Measurements from ENCODE around the gene NEGR1.

Gene NEGR1

DNA sequence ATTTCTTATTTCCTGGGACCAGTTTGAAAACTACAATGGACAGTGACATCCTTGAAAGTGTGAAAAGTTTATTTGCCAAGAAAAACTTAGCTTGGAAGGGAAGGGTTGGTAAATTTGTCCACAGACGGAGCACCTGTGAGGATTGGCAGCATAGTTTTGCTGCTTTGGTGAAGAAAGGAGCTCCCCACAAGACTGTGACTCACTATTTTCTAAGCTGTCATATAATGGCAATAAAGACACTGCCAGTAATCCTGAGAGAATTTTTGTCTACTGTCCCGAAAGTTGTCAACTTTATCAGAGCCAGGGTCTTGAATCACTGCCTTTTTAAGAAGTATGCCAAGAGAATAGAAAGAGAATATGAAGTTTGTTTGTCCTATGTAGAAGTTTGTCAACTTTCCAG, 230.8 kb downstream of the NEGR1 start:
- in situ Hi-C loops (cut with HindIII; ENCODE audit: low sequenced_read_pairs): no loop called here

DNA sequence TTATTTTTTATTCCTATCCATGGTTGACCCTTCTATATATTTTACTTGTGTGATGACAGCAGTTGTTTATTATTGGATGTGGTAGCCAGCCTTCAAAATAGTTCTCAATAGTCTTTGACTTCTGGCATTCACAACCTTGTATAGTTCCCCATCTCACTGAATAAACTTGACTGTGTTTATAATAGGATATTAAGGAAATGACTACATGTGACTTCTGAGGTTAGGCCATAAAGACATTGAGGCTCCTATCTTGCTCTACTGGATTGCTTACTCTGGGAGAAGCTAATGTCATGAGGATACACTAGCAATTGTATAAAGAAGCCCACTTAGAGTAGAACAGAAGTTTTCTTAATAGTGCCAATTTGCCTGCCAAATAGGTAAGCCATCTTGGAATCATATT, 231.8 kb downstream of the NEGR1 start:
- in situ Hi-C loops (cut with HindIII; ENCODE audit: low sequenced_read_pairs): no loop called here

DNA sequence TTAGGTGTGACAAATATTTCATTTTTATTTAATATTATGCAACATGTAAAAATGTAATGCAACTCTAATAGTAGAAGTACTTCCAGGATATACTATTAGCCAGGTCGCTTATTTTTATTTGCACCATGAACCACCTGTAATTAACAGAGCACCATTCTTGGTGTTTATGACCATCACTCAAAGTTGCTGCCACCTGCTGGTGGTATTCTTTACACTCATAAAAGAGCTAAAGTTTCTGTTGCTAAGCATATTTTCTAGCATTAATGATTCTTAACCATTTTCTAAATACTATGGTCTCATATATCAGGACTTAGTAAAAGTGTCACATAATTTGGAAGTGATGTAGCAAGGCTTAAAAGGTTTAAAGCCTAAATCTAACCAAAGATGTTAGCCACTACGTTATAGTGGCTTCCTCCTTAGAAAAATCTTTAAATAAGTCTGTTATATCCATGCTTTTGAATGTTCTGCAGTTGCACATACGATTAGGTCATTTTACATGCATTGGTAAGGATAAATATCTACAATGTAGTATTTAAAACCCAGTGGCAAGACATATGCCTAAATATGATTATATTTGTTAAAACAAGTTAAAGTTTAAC, 244.5 kb downstream of the NEGR1 start:
- in situ Hi-C loops (cut with HindIII; ENCODE audit: low sequenced_read_pairs): no loop called here

- in situ Hi-C loops (cut with HindIII; ENCODE audit: low sequenced_read_pairs): no loop called here
These were observed 247.5 kb downstream of the NEGR1 start for GRCh38 chr1:72034827-72035226.

DNA sequence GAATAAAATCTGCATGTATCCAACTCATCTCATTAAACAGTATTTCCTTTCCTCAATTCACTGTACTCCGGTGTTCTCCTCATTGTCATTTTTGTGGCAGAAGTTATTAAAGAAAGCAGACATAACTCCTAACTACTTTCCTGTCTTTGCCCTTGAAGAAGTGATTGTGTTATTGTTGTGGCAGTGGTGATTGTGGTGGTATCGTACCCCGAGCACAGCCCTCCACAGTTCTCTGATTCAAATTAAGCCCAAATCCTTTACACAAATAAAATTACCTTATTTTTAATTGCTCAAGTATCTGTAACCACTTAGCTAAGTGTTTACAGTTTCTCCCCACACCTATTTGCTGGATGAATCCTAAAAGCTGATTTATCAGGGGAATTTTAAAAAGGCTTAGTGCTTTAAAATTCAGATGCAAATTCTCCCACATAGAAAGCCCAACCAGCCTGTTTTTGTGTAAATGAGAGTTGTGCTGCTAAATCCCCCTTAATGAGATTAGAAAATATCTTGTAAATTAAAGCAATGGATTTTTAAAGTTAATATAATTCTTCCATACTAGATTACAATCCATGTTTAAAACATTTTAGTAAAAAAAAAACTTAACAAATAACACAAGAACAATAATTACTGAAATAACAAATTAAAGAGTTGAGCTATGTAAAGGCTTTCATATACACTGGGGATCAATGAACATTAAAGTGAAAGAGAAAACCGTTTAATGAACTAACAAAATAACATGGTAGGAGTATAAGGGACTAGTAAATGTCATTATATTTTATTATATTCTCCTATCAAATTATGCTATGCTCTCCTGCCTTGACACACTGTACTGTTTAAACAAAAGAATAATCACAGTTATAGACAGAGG, 259.0 kb downstream of the NEGR1 start:
- in situ Hi-C loops (cut with HindIII; ENCODE audit: low sequenced_read_pairs): no loop called here

- in situ Hi-C loops (cut with HindIII; ENCODE audit: low sequenced_read_pairs): no loop called here
These were observed 263.8 kb downstream of the NEGR1 start for GRCh38 chr1:72018562-72018961.

DNA sequence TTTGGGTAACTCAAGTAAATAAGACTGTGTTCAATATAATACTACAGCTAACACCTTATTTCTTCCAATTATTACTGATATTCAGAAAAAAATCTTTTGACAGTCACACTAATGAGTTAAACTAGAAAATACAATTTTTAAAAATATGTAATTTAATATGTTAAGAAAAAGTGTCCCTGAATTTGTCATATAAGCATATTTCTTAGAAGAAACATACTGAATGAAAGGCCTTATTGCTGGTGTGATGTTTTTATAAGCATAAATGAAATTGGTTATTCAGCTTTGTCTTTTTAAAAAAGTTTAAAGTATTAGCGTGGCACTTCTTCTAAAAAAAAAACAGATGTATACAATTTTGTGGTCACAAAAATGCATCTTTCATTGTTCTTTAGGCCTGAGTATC, 267.3 kb downstream of the NEGR1 start:
- in situ Hi-C loops (cut with HindIII; ENCODE audit: low sequenced_read_pairs): no loop called here

GRCh38 chr1:72013161-72013560, 269.2 kb downstream of the NEGR1 start:
- in situ Hi-C loops (cut with HindIII; ENCODE audit: low sequenced_read_pairs): no loop called here

- in situ Hi-C loops (cut with HindIII; ENCODE audit: low sequenced_read_pairs): no loop called here
These were observed 270.6 kb downstream of the NEGR1 start for GRCh38 chr1:72011721-72012120.

- in situ Hi-C loops (cut with HindIII; ENCODE audit: low sequenced_read_pairs): no loop called here
These were observed 272.3 kb downstream of the NEGR1 start for GRCh38 chr1:72010094-72010431.

DNA sequence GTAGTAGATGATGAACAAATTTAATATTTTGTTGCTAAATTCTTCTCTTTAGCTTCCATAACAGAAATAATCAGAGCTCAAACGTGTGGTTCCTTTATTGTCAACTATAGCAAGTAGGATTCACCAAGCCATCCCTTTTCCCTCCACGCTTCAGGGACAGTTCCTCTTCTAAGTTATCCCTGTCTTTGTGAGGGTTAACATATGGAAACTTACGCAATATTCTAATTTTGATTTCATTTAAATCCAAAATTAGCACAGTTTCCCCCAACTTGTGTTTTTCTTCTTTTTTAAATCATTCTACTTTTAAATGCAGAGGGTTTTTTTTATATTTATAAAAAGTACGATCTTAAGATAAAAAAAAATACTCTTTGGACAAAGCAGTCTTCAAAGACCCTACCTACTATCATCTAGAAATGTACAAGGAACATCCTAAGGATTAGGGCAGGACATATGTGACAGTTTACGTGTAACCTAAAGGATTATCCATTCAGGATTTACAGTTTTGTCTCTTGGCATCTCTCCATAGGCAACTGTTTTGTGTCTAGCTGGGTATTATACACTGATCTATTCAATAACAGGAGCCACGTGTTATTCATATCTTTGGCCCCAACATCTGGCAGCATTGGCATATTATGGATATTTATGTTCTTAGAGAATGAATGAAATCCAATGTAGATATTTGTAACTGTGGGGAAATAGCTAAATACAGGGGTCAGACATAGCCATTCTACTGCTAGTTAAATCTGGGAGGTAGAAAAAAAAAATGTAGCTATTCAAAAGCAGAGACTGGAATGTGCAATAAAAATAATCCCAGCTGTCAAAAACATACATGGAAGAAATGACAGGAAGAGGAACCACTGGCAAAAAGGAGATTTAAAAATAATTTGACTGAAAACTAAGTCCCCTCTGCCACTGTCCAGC, 272.9 kb downstream of the NEGR1 start:
- in situ Hi-C loops (cut with HindIII; ENCODE audit: low sequenced_read_pairs): no loop called here

DNA sequence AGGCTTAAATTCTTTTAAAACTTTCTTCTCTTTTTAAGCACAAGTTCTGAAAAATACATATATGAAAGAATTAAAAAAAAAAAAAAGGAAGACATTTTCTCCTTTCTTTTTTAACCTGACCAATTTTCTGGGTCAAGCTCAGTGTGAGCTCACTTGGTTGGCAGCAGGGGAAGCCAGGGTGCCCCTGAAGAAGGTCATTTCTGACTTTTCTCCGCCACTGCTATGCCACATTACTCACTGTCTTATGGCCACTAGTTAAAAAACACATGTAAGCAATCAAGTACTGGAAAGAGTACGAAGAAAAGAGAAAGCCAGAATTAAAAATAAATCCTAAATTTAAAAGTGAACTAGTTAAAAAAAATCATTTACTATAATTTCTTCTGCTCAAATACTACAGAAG, 275.0 kb downstream of the NEGR1 start:
- in situ Hi-C loops (cut with HindIII; ENCODE audit: low sequenced_read_pairs): no loop called here

- in situ Hi-C loops (cut with HindIII; ENCODE audit: low sequenced_read_pairs): no loop called here
These were observed 276.2 kb downstream of the NEGR1 start for GRCh38 chr1:72006092-72006491.

DNA sequence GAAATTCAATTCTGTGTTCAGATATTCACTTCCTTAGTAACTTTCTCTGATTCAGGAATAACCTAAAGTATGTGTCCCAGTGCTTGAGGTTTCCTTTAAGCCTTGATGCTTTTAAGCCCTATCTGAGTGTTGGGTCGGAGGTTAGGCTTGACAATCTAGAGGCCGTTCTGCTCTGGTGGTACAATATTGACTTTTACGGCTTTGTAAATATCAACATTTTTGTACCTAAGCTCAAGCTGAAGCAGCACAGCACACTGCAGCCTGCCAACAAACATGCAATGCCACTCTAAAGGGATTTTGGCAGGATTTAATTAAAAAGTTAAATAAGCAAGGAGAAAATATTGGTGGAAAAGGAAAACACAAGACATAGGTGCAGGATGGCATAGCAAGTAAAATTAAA, 279.2 kb downstream of the NEGR1 start:
- in situ Hi-C loops (cut with HindIII; ENCODE audit: low sequenced_read_pairs): no loop called here

- in situ Hi-C loops (cut with HindIII; ENCODE audit: low sequenced_read_pairs): no loop called here
These were observed 281.5 kb downstream of the NEGR1 start for GRCh38 chr1:72000809-72001208.

DNA sequence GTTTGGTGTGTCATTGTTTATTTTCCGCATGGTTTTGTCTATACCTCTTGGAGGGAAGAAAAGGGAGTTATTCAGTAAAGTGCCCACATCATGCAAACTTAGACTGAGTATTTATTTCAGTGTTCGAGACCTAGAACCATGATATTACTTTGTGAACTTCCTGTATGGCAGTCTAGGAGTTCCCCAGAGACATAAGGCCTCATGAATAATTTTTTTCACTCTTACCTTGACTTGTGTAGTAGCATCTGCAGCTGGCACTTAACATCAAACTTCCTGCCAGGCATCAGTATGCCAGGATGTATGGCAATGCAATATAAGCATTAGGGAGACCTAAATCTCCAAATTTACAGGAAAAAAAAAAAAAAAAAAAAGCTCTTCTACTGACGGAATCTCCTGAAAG, 287.7 kb downstream of the NEGR1 start:
- in situ Hi-C loops (cut with HindIII; ENCODE audit: low sequenced_read_pairs): no loop called here

DNA sequence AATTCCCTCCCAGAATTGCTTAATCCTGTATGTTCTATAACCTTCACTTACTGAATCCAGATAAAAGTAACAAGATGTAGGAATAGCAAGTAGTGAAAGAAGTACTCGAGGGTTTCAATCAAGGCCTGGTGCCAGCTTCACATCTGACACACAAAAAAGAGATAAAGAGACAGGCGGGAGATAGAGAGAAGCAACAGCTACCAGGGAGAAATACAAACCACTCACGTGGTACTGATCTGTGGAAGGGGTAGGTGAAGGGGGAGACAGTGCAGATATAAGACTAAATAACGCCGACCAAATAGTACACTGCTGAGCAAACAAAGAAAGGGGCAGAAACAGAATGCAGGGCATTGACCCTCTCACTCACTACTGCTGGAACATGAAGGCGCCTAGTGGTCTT, 295.2 kb downstream of the NEGR1 start:
- in situ Hi-C loops (cut with HindIII; ENCODE audit: low sequenced_read_pairs): no loop called here

- in situ Hi-C loops (cut with HindIII; ENCODE audit: low sequenced_read_pairs): no loop called here
These were observed 296.2 kb downstream of the NEGR1 start for GRCh38 chr1:71986160-71986559.

DNA sequence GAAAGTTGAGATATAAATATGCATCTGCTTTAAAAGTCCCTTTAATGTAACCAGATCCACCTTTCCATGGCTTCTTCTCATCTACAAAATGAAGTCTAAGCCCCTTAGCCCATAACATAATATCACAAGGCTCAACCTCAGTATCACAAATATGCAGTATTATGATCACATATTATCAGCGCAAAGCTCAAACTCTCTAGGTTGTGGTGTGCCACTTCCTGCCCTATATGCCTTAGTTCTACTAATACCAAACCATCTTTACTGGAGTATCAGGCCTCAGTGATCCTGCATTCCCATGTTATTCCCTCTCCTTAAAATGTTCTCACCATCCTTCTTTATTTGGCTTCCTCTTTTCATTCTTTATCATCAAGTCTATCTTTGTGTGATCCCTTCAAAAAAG, 301.8 kb downstream of the NEGR1 start:
- in situ Hi-C loops (cut with HindIII; ENCODE audit: low sequenced_read_pairs): no loop called here

- in situ Hi-C loops (cut with HindIII; ENCODE audit: low sequenced_read_pairs): no loop called here
These were observed 302.5 kb downstream of the NEGR1 start for GRCh38 chr1:71979882-71980281.

DNA sequence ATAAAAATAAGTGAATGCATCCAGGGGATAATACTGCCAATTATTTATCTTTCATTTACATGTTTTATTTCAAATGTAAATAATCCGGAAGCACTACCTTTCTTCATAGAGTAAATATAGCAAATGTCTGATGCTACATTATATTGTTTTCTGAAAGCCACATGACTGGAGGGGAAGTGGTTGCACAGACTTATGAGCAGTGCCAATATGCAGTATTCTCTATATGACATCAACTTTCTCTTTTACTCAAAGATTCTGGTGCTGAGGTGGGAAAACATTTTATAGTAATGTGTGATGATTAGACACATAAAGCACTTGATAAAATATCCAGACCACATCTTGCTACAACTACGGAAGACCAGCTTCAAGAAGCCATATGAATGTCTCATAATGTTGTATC, 314.7 kb downstream of the NEGR1 start:
- in situ Hi-C loops (cut with HindIII; ENCODE audit: low sequenced_read_pairs): no loop called here

GRCh38 chr1:71964188-71964587, 318.2 kb downstream of the NEGR1 start:
- in situ Hi-C loops (cut with HindIII; ENCODE audit: low sequenced_read_pairs): no loop called here

All from DLD1 (cell line).